H1 (cell line): Measurements from ENCODE around the gene CCDC89. TPM values are rescaled to one million over a fixed set of nuclear protein-coding genes. Genes with fewer than 3 reads are reported as not detected.

Source experiments
- CTCF ChIA-PET: fragments of 300-600 bp; sonication (Branson Sonifier 250); formaldehyde crosslinking; loops from one replicate; lab custom pipeline; 2021; ENCODE audit not compliant: partially characterized antibody; lab: Charles Lee
- POLR2A ChIA-PET: fragments of 300-600 bp; sonication (Branson Sonifier 250); formaldehyde crosslinking; loops from one replicate; lab custom pipeline; 2021; ENCODE audit warnings: inconsistent platforms; ENCODE audit not compliant: partially characterized antibody; lab: Charles Lee
- DNase-seq, 2 experiments: peaks; one replicate each; pipeline versions ENCODE4 v3.0.0 to v3.0.0-alpha.2; 2010 to 2022; ENCODE audit warnings: low spot score in 2 of 2, low read depth in 1 of 2, mixed read lengths in 1 of 2
- FAIRE-seq: peaks from 2 replicates; lab custom pipeline; 2011; peaks lifted over from hg19 to GRCh38; lab: Jason Lieb, UNC
- H2AFZ ChIP-seq: 2 replicates; pipeline ENCODE4 v1.8.1; 2012; ENCODE audit warnings: low read length, inconsistent platforms
- H2AK5ac ChIP-seq: 2 replicates; pipeline ENCODE4 v1.6.1; 2013; ENCODE audit warnings: low read depth, low read length
- H2BK120ac ChIP-seq: replicated peaks from 2 replicates; pipeline ENCODE3; 2013; ENCODE audit warnings: low read depth, low read length, inconsistent platforms
- H2BK12ac ChIP-seq: 2 replicates; pipeline ENCODE4 v1.6.1; 2013; ENCODE audit warnings: low read depth, low read length
- H2BK15ac ChIP-seq: 2 replicates; pipeline ENCODE4 v1.6.1; 2013; ENCODE audit warnings: low read length
- H2BK20ac ChIP-seq: 2 replicates; pipeline ENCODE4 v1.6.1; 2013; ENCODE audit warnings: low read length
- H2BK5ac ChIP-seq: 2 replicates; pipeline ENCODE4 v1.6.1; 2013; ENCODE audit warnings: low read depth, low read length
- H3K14ac ChIP-seq: 2 replicates; pipeline ENCODE4 v1.6.1; 2013; ENCODE audit warnings: inconsistent platforms; ENCODE audit not compliant: insufficient read length
- H3K18ac ChIP-seq: 2 replicates; pipeline ENCODE4 v1.6.1; 2013; ENCODE audit warnings: low read length; ENCODE audit errors: extremely low read depth
- H3K23ac ChIP-seq: 2 replicates; pipeline ENCODE4 v1.6.1; 2013; ENCODE audit warnings: inconsistent platforms; ENCODE audit not compliant: insufficient read length
- H3K23me2 ChIP-seq: 2 replicates; pipeline ENCODE4 v1.6.1; 2013; ENCODE audit warnings: low read depth, low read length
- H3K27ac ChIP-seq: 2 replicates; pipeline ENCODE4 v1.6.1; 2011; ENCODE audit warnings: low read depth, low read length, inconsistent platforms
- H3K27me3 ChIP-seq, 4 experiments: replicated peaks in 1 of 4; 1 replicate in 1 of 4; 2 replicates in 3 of 4; pipeline versions ENCODE4 v1.6.1 to v1.8.1; 2011 to 2013; ENCODE audit warnings: low read length in 3 of 4, mild to moderate bottlenecking in 3 of 4, inconsistent platforms in 2 of 4, mixed read lengths in 2 of 4, moderate library complexity in 1 of 4; ENCODE audit not compliant: control insufficient read depth in 3 of 4, insufficient read depth in 3 of 4; ENCODE audit errors: extremely low read depth in 1 of 4
- H3K36me3 ChIP-seq, 4 experiments: 2 replicates each; pipeline versions ENCODE4 v1.6.1 to v1.8.1; 2011 to 2013; ENCODE audit warnings: mild to moderate bottlenecking in 4 of 4, low read length in 3 of 4, moderate library complexity in 2 of 4, control low read depth in 1 of 4, inconsistent platforms in 1 of 4; ENCODE audit not compliant: insufficient read depth in 4 of 4, control insufficient read depth in 2 of 4
- H3K4ac ChIP-seq: replicated peaks from 2 replicates; pipeline ENCODE3; 2013; ENCODE audit warnings: low read length, low read depth, mixed read lengths, inconsistent platforms; ENCODE audit not compliant: insufficient read length
- H3K4me1 ChIP-seq, 4 experiments: replicated peaks in 1 of 4; 1 replicate in 1 of 4; 2 replicates in 3 of 4; pipeline versions ENCODE4 v1.6.1 to v1.8.1; 2011 to 2013; ENCODE audit warnings: low read length in 3 of 4, inconsistent platforms in 2 of 4, mixed read lengths in 1 of 4; ENCODE audit not compliant: insufficient read depth in 4 of 4, control insufficient read depth in 3 of 4
- H3K4me2 ChIP-seq, 2 experiments: 2 replicates each; pipeline versions ENCODE4 v1.6.1 to v1.8.1; 2011 to 2013; ENCODE audit warnings: low read depth in 2 of 2, low read length in 2 of 2, control low read depth in 1 of 2, inconsistent platforms in 1 of 2, mild to moderate bottlenecking in 1 of 2; ENCODE audit not compliant: insufficient read depth in 1 of 2
- H3K4me3 ChIP-seq, 4 experiments: fragments of 200-600, 300-600 bp in 1 of 4; sonication (generic), shearing (Covaris generic), sonication (Bioruptor Twin) in 1 of 4; 2 replicates each; pipeline versions ENCODE4 v1.5.1 to v1.8.1; 2011 to 2016; ENCODE audit warnings: low read length in 4 of 4, low read depth in 3 of 4, control low read depth in 2 of 4, inconsistent platforms in 2 of 4, mild to moderate bottlenecking in 2 of 4, mixed read lengths in 1 of 4, moderate library complexity in 1 of 4; ENCODE audit not compliant: insufficient read depth in 2 of 4; ENCODE audit errors: extremely low read depth in 1 of 4
- H3K56ac ChIP-seq: replicated peaks from 2 replicates; pipeline ENCODE3; 2013; ENCODE audit warnings: low read depth, mild to moderate bottlenecking, mixed read lengths, low read length, inconsistent platforms; ENCODE audit not compliant: insufficient read length
- H3K79me1 ChIP-seq: 2 replicates; pipeline ENCODE4 v1.6.1; 2013; ENCODE audit warnings: low read depth, low read length, control low read depth
- H3K79me2 ChIP-seq, 2 experiments: 2 replicates each; pipeline versions ENCODE4 v1.6.1 to v1.8.1; 2012 to 2013; ENCODE audit warnings: low read length in 2 of 2, mild to moderate bottlenecking in 2 of 2, inconsistent platforms in 1 of 2; ENCODE audit not compliant: insufficient read depth in 2 of 2, control insufficient read depth in 1 of 2
- H3K9ac ChIP-seq, 4 experiments: replicated peaks in 1 of 4; 1 replicate in 1 of 4; 2 replicates in 3 of 4; pipeline versions ENCODE4 v1.6.1 to v1.8.1; 2011 to 2013; ENCODE audit warnings: low read depth in 3 of 4, low read length in 3 of 4, control low read depth in 2 of 4, mild to moderate bottlenecking in 2 of 4, moderate library complexity in 2 of 4, inconsistent platforms in 1 of 4; ENCODE audit errors: extremely low read depth in 1 of 4
- H3K9me3 ChIP-seq, 2 experiments: 2 replicates each; pipeline versions ENCODE4 v1.6.1 to v1.8.1; 2012 to 2013; ENCODE audit warnings: mild to moderate bottlenecking in 2 of 2, moderate library complexity in 2 of 2, control low read depth in 1 of 2, inconsistent platforms in 1 of 2, low read depth in 1 of 2, low read length in 1 of 2, mixed read lengths in 1 of 2; ENCODE audit not compliant: insufficient read depth in 2 of 2
- H4K20me1 ChIP-seq, 2 experiments: replicated peaks in 1 of 2; 2 replicates each; pipeline versions ENCODE3 to v1.8.1; 2011 to 2013; ENCODE audit warnings: inconsistent platforms in 2 of 2, low read length in 2 of 2, mild to moderate bottlenecking in 1 of 2; ENCODE audit not compliant: insufficient read depth in 2 of 2, control insufficient read depth in 1 of 2
- H4K5ac ChIP-seq: 2 replicates; pipeline ENCODE4 v1.6.1; 2013; ENCODE audit warnings: low read length, low read depth, mixed read lengths, inconsistent platforms; ENCODE audit not compliant: insufficient read length
- H4K8ac ChIP-seq: 2 replicates; pipeline ENCODE4 v1.8.0; 2013; ENCODE audit warnings: mild to moderate bottlenecking, moderate library complexity, low read length, inconsistent platforms; ENCODE audit not compliant: insufficient read depth; ENCODE audit errors: extremely low read depth
- H4K91ac ChIP-seq: replicated peaks from 2 replicates; pipeline ENCODE3; 2013; ENCODE audit warnings: low read length, mixed read lengths, inconsistent platforms; ENCODE audit not compliant: insufficient read length
- CHD1 ChIP-seq: IDR thresholded peaks from 2 replicates; pipeline ENCODE4 v1.6.1; 2012; ENCODE audit warnings: low read depth, low read length, improper control_type of control experiment
- CTBP2 ChIP-seq: IDR thresholded peaks from 2 replicates; pipeline ENCODE4 v1.7.0; 2011; ENCODE audit warnings: borderline replicate concordance, mild to moderate bottlenecking, moderate library complexity, mixed read lengths, low read length; ENCODE audit not compliant: insufficient read depth, insufficient read length
- E2F6 ChIP-seq: IDR thresholded peaks from 2 replicates; pipeline ENCODE4 v1.6.1; 2012; ENCODE audit warnings: inconsistent platforms
- EP300 ChIP-seq, 2 experiments: IDR thresholded peaks; 1 replicate in 1 of 2; 2 replicates in 1 of 2; pipeline ENCODE4 v1.6.1; 2011 to 2012; ENCODE audit warnings: low read depth in 2 of 2, low read length in 2 of 2, mild to moderate bottlenecking in 2 of 2, borderline replicate concordance in 1 of 2, inconsistent platforms in 1 of 2, moderate library complexity in 1 of 2
- GTF2F1 ChIP-seq: IDR thresholded peaks from 2 replicates; pipeline ENCODE4 v1.6.1; 2012; ENCODE audit warnings: low read depth, low read length, improper control_type of control experiment, borderline replicate concordance
- HDAC2 ChIP-seq, 2 experiments: fragments of 300-600 bp in 1 of 2; sonication (generic) in 1 of 2; IDR thresholded peaks; 2 replicates each; pipeline ENCODE4 v1.6.1; 2011 to 2012; ENCODE audit warnings: low read depth in 2 of 2, low read length in 2 of 2, mild to moderate bottlenecking in 2 of 2, moderate library complexity in 2 of 2, borderline replicate concordance in 1 of 2, inconsistent platforms in 1 of 2
- JUN ChIP-seq: IDR thresholded peaks from 2 replicates; pipeline ENCODE4 v1.6.1; 2011; ENCODE audit warnings: low read depth, mild to moderate bottlenecking, improper control_type of control experiment, low read length
- KDM4A ChIP-seq: IDR thresholded peaks from one replicate; pipeline ENCODE4 v1.7.1; 2012; ENCODE audit warnings: low read depth, mild to moderate bottlenecking, moderate library complexity, low read length, inconsistent platforms; ENCODE audit not compliant: severe bottlenecking
- PHF8 ChIP-seq: fragments of 200-600 bp; sonication (generic); conservative IDR thresholded peaks from 2 replicates; pipeline ENCODE4 v1.7.1; 2012; ENCODE audit warnings: low read depth, mild to moderate bottlenecking, inconsistent platforms, low read length, moderate library complexity
- POLR2AphosphoS5 ChIP-seq: IDR thresholded peaks from 2 replicates; pipeline ENCODE4 v1.6.1; 2011; ENCODE audit warnings: low read depth, low read length
- RNF2 ChIP-seq: fragments of 200-900, 300-1000 bp; sonication (generic); IDR thresholded peaks from 2 replicates; pipeline ENCODE4 v1.7.1; 2016; ENCODE audit warnings: borderline replicate concordance, low read depth, mild to moderate bottlenecking, antibody characterized with exemption, low read length; ENCODE audit not compliant: poor library complexity, severe bottlenecking; ENCODE audit errors: missing control alignments
- TAF7 ChIP-seq: optimal IDR thresholded peaks from 2 replicates; pipeline ENCODE3; 2011; ENCODE audit warnings: low read depth, mild to moderate bottlenecking, inconsistent platforms, low read length, moderate library complexity, borderline replicate concordance
- WGBS, 2 experiments: shearing (Covaris generic) in 1 of 2; methylation state at CpG; one replicate each; pipeline versions ENCODE4 v1.1.6 to v1.1.7; 2013 to 2015; ENCODE audit warnings: low lambda C conversion rate in 2 of 2, mixed read lengths in 2 of 2, inconsistent platforms in 1 of 2, low coverage in 1 of 2, missing lambda C conversion rate in 1 of 2; ENCODE audit not compliant: insufficient replicate concordance in 2 of 2, insufficient coverage in 1 of 2, insufficient read length in 1 of 2; ENCODE audit errors: extremely low coverage in 1 of 2, missing lambda C conversion rate in 1 of 2; 5-methylcytosine and 5-hydroxymethylcytosine counted together
- polyA plus RNA-seq, 7 experiments: library from polyadenylated mRNA; depleted of rRNA in 3 of 7; stranded (reverse) in 5 of 7; unstranded in 2 of 7; fragments of >200 nt in 5 of 7; fragments of 200-250 nt in 2 of 7; gene quantifications; 1 replicate in 5 of 7; 2 replicates in 1 of 7; 4 replicates in 1 of 7; pipeline versions ENCODE4 v1.2.1 to v1.2.3, GENCODE V29; 2011 to 2013; ENCODE audit warnings: missing spikeins in 2 of 7, mixed read lengths in 2 of 7
- total RNA-seq: library from RNA; stranded (reverse); fragmentation: NEBNext Ultra II Directional; extraction: Animal tissue kit (Norgen Biotek cat#: 25700); gene quantifications from 2 replicates; pipeline ENCODE4 v1.2.1, GENCODE V29; 2021

CCDC89 gene
- total and polyA plus RNA-seq, 2 of the 8 experiments (the other 6 are each of a cell fraction or from before 2014, with no cell fraction given): not detected

- Histone ChIP-seq H3K36me3 (no peaks in the 10 kb centered on the region), H4K8ac (no peak overlapping the region), H4K5ac (no peak overlapping the region), H4K20me1 (no peaks in the 10 kb centered on the region), H2BK20ac (no peak overlapping the region), H2BK120ac (no peak overlapping the region), H2BK5ac (no peak overlapping the region), H2BK15ac (no peak overlapping the region), H2BK12ac (no peak overlapping the region), H3K23ac (no peak overlapping the region), H3K4me1 (peaks cover 0 to 3% (median 0%) of the 10 kb centered on the region in 4 experiments; a peak in 2 of 7 replicates), H3K79me1 (no peaks in the 10 kb centered on the region), H3K9me3 (no peaks in the 10 kb centered on the region), H2AK5ac (no peak overlapping the region), H3K4me2 (no peak overlapping the region), H3K4me3 (no peak overlapping the region), H3K23me2 (no peaks in the 10 kb centered on the region; the same call in 1 of the 2 replicates), H3K56ac (no peak overlapping the region), H3K27ac (no peak overlapping the region), H2AFZ (no peak overlapping the region), H3K27me3 (no peaks in the 10 kb centered on the region), H3K9ac (no peak overlapping the region), H3K79me2 (no peaks in the 10 kb centered on the region), H3K18ac (no peak overlapping the region), H3K14ac (no peak overlapping the region), H3K4ac (no peak overlapping the region), H4K91ac (no peak overlapping the region)
- DNase-seq (no peak), FAIRE-seq (no peak)
- POLR2A ChIA-PET: interaction anchor here (1.1 to 1.7 kb wide), 3 partner anchors 48 to 142 kb away, joined by 3 to 8 read pairs (median 6); partner anchors contain the start of genes CCDC83 and CREBZF
- CTCF ChIA-PET: interaction anchor here (0.7 to 1.7 kb wide), 3 partner anchors 12 to 114 kb away, joined by 3 to 7 read pairs (median 3); no protein-coding TSS in a partner anchor
- 92% methylated on average over 3 of the region's 3 CpGs; no CpG with 5 or more reads in 1 of the 2 experiments for WGBS, 2 experiments
- TF ChIP-seq POLR2AphosphoS5: no peak
- TF ChIP-seq JUN: no peak
- no peak for TF ChIP-seq CHD1
- no peak for TF ChIP-seq HDAC2 (IDR thresholded peaks at IDR 0.05; ENCODE audit: borderline replicate concordance in 1 of 2, low read depth in 2 of 2, low read length in 2 of 2)
- no peak for TF ChIP-seq PHF8
- no peak for TF ChIP-seq RNF2
- no peak for TF ChIP-seq CTBP2
- TF ChIP-seq KDM4A: no peak
- TF ChIP-seq GTF2F1: no peak
- TF ChIP-seq TAF7: no peak
- TF ChIP-seq EP300 (IDR thresholded peaks at IDR 0.05; ENCODE audit: borderline replicate concordance in 1 of 2, low read depth in 2 of 2, low read length in 2 of 2): no peak
- TF ChIP-seq E2F6: no peak
Observed at GRCh38 chr11:85712953-85713352, 27.0 kb upstream of the CCDC89 start.
